ENCODE measurements around the gene SH3BP5L.

SH3BP5L gene

DNA sequence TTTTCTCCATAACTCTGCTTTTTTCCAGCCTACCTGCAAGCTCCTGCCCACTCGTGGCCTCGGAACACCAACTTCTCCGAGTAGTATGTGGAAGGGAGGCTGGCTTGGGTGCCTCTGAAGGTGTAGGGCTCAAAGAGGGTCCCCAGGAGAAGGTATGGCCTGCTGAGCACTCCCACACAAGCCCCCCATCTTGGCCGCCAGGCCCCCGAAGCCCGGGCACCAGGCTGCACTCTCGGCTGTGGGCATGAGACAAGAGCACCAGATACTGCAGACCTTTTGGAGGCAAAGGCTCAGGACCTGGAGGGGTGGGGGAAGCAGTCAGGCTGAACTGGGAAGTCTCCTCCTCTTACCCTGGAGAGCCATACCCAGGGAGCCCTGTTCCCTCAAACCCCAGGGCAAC is 31.5 kb upstream of the SH3BP5L start:
- TF ChIP-seq GATA3 (IDR thresholded peaks at IDR 0.05; ENCODE audit: low read depth, low read length) (no peak), GATA2 (IDR thresholded peaks at IDR 0.05; ENCODE audit: low read depth, low read length) (no peak)

- TF ChIP-seq GATA3 (IDR thresholded peaks at IDR 0.05; ENCODE audit: low read depth, low read length) (no peak), GATA2 (IDR thresholded peaks at IDR 0.05; ENCODE audit: low read depth, low read length) (no peak)
These were observed 30.5 kb upstream of the SH3BP5L start for GRCh38 chr1:248856176-248856575.

DNA sequence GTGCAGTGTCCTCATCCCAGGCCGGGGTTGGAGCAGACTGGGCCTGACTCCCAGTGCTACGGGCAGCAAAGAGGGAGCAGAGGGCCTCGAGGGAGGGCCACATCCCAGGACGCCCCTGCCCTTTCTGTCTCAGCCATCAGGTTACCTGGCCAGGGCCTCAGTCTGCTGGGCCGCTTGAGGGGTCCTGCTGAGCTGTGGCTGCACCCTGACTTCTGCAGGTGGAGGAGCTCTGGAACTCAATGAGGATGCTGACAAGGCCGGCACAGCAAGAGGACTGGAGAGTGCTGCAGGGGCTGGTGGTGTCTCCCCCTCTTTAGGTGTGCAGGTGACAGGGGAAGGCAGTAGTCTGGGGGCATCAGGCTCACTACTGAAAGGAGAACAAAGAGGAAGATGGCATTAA is 29.9 kb upstream of the SH3BP5L start:
- TF ChIP-seq GATA2 (IDR thresholded peaks at IDR 0.05; ENCODE audit: low read depth, low read length): no peak
- TF ChIP-seq GATA3 (IDR thresholded peaks at IDR 0.05; ENCODE audit: low read depth, low read length): no peak

DNA sequence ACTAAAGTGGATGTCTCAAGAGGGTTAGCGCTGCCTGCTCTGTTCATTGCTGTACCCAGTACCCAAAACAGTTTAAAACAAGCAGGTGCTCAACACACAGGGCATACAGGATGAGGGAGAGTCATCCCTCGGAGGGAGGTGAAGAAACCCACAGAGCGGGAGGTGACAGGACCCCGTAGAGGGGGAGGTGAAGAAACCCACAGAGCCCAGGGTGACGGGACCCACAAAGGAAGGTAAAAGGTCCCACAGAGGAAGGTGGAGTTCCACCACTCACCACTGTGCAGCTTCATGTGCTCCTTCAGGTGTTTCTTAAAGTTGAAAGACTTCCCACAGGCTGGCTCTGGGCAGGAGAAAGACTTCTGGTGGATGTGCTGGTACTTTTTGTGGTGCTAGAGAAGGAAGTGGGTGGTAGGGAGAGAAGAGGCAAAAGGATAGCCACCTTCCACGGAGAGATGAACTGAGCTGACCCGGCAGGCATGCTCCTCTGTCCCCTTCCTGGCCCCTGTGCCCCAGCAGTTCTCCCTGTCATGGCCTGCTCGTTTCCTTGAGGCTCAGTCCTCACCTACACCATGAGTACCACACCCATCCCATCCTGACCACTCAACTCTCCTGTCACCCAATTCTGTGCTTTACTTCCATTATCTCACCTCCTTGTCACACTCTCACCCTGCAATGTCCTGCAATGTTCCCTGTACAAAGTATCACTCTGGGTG is 28.1 kb upstream of the SH3BP5L start:
- TF ChIP-seq GATA2 (IDR thresholded peaks at IDR 0.05; ENCODE audit: low read depth, low read length) (no peak), GATA3 (IDR thresholded peaks at IDR 0.05; ENCODE audit: low read depth, low read length) (no peak)

DNA sequence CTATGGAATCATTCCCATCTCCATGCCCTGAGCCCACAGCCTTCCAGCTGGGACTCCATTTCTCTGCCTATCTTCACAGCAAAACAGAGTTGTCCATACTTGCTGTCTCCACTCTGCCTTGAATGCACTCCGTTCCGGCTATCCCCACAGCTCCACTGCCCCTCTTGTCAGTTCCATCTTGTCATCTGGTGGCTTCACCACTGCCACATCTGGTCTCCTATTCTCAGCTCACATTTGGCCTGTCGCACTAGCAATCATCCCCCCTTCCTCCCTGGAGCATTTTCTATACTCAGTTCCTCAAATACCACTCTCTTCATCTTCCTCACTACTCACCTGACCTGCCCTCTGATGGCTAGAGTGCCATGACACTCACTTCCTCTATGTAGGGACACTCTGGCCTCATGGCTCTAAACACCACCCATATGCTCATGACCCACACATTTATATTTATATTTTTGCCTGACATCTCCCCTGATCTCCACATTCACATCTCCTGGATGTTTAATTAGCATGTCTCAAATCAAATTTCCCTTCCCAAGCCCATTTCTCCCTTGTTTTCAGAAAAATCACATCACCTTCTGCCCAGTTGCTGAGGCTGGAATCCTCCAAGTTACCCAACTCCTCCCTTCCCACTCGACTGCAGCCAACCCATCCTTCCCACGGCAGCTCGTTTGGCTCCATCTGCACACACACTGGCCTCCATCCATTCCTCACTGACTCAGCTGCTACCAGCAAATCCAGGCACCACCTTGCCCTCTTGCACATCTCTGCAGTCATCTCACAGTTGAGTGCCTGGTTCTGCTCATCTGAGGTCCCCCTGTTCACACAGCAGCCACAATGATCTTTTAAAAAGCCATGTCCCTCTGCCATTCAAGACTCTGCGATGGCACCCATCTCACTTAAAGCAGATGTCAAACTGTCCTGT is 27.0 kb upstream of the SH3BP5L start:
- TF ChIP-seq GATA2 (IDR thresholded peaks at IDR 0.05; ENCODE audit: low read depth, low read length) (no peak), GATA3 (IDR thresholded peaks at IDR 0.05; ENCODE audit: low read depth, low read length) (no peak)

DNA sequence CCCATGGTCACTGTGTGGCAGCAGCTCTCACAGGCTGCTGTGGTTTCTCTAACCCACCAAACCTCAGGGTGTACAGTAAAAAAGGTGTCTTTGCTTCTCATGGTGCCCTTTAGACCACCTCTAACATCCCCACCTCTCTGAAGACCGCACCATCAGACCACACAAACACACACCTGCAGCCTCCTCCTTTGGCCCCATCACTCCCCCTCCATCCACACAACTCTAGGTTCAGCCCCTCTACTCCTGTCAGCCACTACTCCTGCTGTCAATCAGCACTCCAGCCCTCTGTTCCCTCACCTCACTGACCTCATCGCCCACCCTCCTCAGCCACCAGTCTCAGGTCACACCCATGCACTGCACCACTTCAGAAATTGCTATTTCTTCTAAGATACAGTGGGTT is 25.7 kb upstream of the SH3BP5L start:
- TF ChIP-seq GATA2 (IDR thresholded peaks at IDR 0.05; ENCODE audit: low read depth, low read length) (no peak), GATA3 (IDR thresholded peaks at IDR 0.05; ENCODE audit: low read depth, low read length) (no peak)

- no peak for TF ChIP-seq GATA2 (IDR thresholded peaks at IDR 0.05; ENCODE audit: low read depth, low read length)
- TF ChIP-seq GATA3 (IDR thresholded peaks at IDR 0.05; ENCODE audit: low read depth, low read length): no peak
These were observed 25.0 kb upstream of the SH3BP5L start for GRCh38 chr1:248850536-248851251.

DNA sequence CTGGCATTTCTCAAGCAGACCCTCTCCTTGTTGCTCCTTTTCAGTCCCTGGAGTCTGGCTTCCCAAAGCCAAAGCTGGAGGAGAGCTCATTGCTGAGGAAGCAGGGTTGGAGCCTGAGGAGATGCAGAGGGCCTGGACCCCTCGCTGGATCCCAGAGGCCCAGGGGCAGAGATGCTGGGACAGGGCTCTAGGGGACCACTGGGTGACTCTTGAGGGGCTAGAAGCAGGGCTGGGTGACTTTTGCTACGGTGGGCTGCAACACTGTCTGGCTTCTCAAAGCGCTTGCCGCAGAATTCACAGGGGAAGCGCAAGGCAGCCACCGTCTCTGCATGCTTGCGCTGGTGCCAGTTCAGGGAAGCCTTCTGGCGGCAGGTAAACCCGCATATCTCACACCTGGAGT is 24.4 kb upstream of the SH3BP5L start:
- TF ChIP-seq GATA2 (IDR thresholded peaks at IDR 0.05; ENCODE audit: low read depth, low read length) (no peak), GATA3 (IDR thresholded peaks at IDR 0.05; ENCODE audit: low read depth, low read length) (no peak)

DNA sequence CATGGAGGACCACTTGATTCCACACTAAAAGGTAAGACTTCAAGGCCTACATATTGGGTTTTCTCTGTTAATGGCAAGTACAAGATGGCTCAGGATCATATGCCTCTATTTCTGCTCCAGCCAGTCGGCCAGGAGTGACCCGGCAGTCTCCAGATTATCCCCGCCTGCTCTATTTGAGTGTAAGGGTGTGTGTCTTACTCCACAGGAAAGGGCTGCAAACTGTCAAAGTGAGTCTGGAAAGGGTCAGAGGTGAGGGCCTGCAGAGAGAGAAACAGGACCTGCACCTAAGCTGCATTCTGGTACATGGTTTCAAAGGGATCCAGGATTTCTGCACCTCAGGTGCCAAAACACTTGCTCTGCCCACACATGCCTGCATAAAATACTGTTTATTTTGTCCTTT is 23.9 kb upstream of the SH3BP5L start:
- TF ChIP-seq GATA2 (IDR thresholded peaks at IDR 0.05; ENCODE audit: low read depth, low read length): no peak
- TF ChIP-seq GATA3 (IDR thresholded peaks at IDR 0.05; ENCODE audit: low read depth, low read length): no peak

- no peak for TF ChIP-seq GATA2 (IDR thresholded peaks at IDR 0.05; ENCODE audit: low read depth, low read length)
- no peak for TF ChIP-seq GATA3 (IDR thresholded peaks at IDR 0.05; ENCODE audit: low read depth, low read length)
These were observed 23.4 kb upstream of the SH3BP5L start for GRCh38 chr1:248849152-248849551.

- TF ChIP-seq GATA3 (IDR thresholded peaks at IDR 0.05; ENCODE audit: low read depth, low read length) (no peak), GATA2 (IDR thresholded peaks at IDR 0.05; ENCODE audit: low read depth, low read length) (no peak)
These were observed 22.9 kb upstream of the SH3BP5L start for GRCh38 chr1:248848602-248849001.

GRCh38 chr1:248847956-248848561 is 22.3 kb upstream of the SH3BP5L start:
- TF ChIP-seq GATA3 (IDR thresholded peaks at IDR 0.05; ENCODE audit: low read depth, low read length) (no peak), GATA2 (IDR thresholded peaks at IDR 0.05; ENCODE audit: low read depth, low read length) (no peak)

- TF ChIP-seq GATA3 (IDR thresholded peaks at IDR 0.05; ENCODE audit: low read depth, low read length) (no peak), GATA2 (IDR thresholded peaks at IDR 0.05; ENCODE audit: low read depth, low read length) (no peak)
These were observed 21.7 kb upstream of the SH3BP5L start for GRCh38 chr1:248847181-248847955.

Measured in SH-SY5Y (cell line).